HG02571 (cell line): Measurements from ENCODE around the gene SFXN4.
"Not testable (repeated sequence)": the region's sequence is repeated elsewhere in the genome, so short reads cannot be mapped to it uniquely, and the experiment has no call there.

ENCODE experiments used
- ATAC-seq: cut with Tn5 transposase; IDR thresholded peaks from one replicate; pipeline ENCODE4 v1.9.1; 2021; ENCODE audit warnings: mild to moderate bottlenecking, moderate library complexity; ENCODE audit not compliant: unreplicated experiment

Gene SFXN4

GRCh38 chr10:119113751-119114732 lies 51.5 kb downstream of the SFXN4 start:
- no peak for ATAC-seq

GRCh38 chr10:119112056-119112455 lies 53.5 kb downstream of the SFXN4 start:
- ATAC-seq = no peak

- ATAC-seq = not testable (repeated sequence)
Observed at GRCh38 chr10:119107771-119108170, 57.7 kb downstream of the SFXN4 start.

- not testable (repeated sequence) for ATAC-seq
Observed at GRCh38 chr10:119107106-119107505, 58.4 kb downstream of the SFXN4 start.

GRCh38 chr10:119105899-119106298 lies 59.6 kb downstream of the SFXN4 start:
- not testable (repeated sequence) for ATAC-seq

GRCh38 chr10:119105155-119105554 lies 60.4 kb downstream of the SFXN4 start:
- no peak for ATAC-seq

GRCh38 chr10:119104654-119105015 lies 60.9 kb downstream of the SFXN4 start:
- no peak for ATAC-seq

GRCh38 chr10:119103903-119104653 lies 61.4 kb downstream of the SFXN4 start, which contains the start of gene DENND10:
Gene DENND10, plus strand, starts transcription at chr10:119104113. Its CDS starts 30 bp downstream, at chr10:119104143.
- ATAC-seq = peak; percentile 74

- no peak for ATAC-seq
Observed at GRCh38 chr10:119103241-119103902, 62.1 kb downstream of the SFXN4 start.

- no peak for ATAC-seq
Observed at GRCh38 chr10:119101366-119102098, 64.0 kb downstream of the SFXN4 start.

GRCh38 chr10:119100434-119101238 lies 64.9 kb downstream of the SFXN4 start:
- no peak for ATAC-seq

- no peak for ATAC-seq
Observed at GRCh38 chr10:119098576-119098975, 66.9 kb downstream of the SFXN4 start.

GRCh38 chr10:119096641-119097415 lies 68.7 kb downstream of the SFXN4 start:
- ATAC-seq = not testable (repeated sequence)

- no peak for ATAC-seq
Observed at GRCh38 chr10:119095640-119096039, 69.9 kb downstream of the SFXN4 start.

- no peak for ATAC-seq
Observed at GRCh38 chr10:119090968-119091367, 74.5 kb downstream of the SFXN4 start.
